ENCODE data around the gene ZBTB16.
A peak's percentile ranks its signal among the peaks of the same experiment; 100 is the strongest.

ZBTB16 gene

GRCh38 chr11:114291842-114292680 lies 232.6 kb downstream of the ZBTB16 start:
- WGBS (ENCODE audit: extremely low coverage, insufficient coverage, low lambda C conversion rate), result no CpG with 5 or more reads among the region's 4 CpGs
- Histone ChIP-seq H3K27me3 (ENCODE audit: insufficient read depth, low read length, poor library complexity) (no peaks in the 10 kb centered on the region), H4K5ac (ENCODE audit: low read length) (no peak overlapping the region), H2BK15ac (replicated peaks; ENCODE audit: low read depth) (no peak overlapping the region), H3K23ac (ENCODE audit: low read length) (no peak overlapping the region), H3K4me1 (ENCODE audit: control insufficient read depth, low read depth, low read length) (no peaks in the 10 kb centered on the region), H3K79me1 (ENCODE audit: low read length) (no peaks in the 10 kb centered on the region), H3K56ac (ENCODE audit: low read length) (no peak overlapping the region), H3K9ac (ENCODE audit: low read length) (no peak overlapping the region), H3K79me2 (ENCODE audit: control insufficient read depth, insufficient read depth, low read length) (no peaks in the 10 kb centered on the region), H3K4me3 (ENCODE audit: low read length) (no peak overlapping the region), H2BK120ac (ENCODE audit: low read depth, low read length) (no peak overlapping the region), H2BK5ac (ENCODE audit: low read length) (no peak overlapping the region), H3K18ac (ENCODE audit: low read length) (peak overlapping the region; percentile 39), H3K4ac (ENCODE audit: low read depth, low read length) (no peak overlapping the region), H3K27ac (ENCODE audit: low read depth, low read length) (no peak overlapping the region), H3K4me2 (ENCODE audit: low read length) (no peak overlapping the region), H2AK5ac (ENCODE audit: low read length) (no peak overlapping the region), H3K36me3 (ENCODE audit: control insufficient read depth, insufficient read depth, low read length) (no peaks in the 10 kb centered on the region), H4K8ac (ENCODE audit: low read depth, low read length) (no peak overlapping the region)
- no peak for DNase-seq

GRCh38 chr11:114293201-114293711 lies 233.7 kb downstream of the ZBTB16 start:
- Histone ChIP-seq H3K79me1 (ENCODE audit: low read length) (no peaks in the 10 kb centered on the region), H2BK15ac (replicated peaks; ENCODE audit: low read depth) (no peak overlapping the region), H4K8ac (ENCODE audit: low read depth, low read length) (no peak overlapping the region), H3K9ac (ENCODE audit: low read length) (no peak overlapping the region), H3K18ac (ENCODE audit: low read length) (no peak overlapping the region), H3K27ac (ENCODE audit: low read depth, low read length) (no peak overlapping the region), H3K4ac (ENCODE audit: low read depth, low read length) (no peak overlapping the region), H3K4me2 (ENCODE audit: low read length) (no peak overlapping the region), H2BK5ac (ENCODE audit: low read length) (no peak overlapping the region), H3K27me3 (ENCODE audit: insufficient read depth, low read length, poor library complexity) (no peaks in the 10 kb centered on the region), H2BK120ac (ENCODE audit: low read depth, low read length) (no peak overlapping the region), H3K56ac (ENCODE audit: low read length) (no peak overlapping the region), H3K23ac (ENCODE audit: low read length) (peak overlapping the region; percentile 6), H4K5ac (ENCODE audit: low read length) (no peak overlapping the region), H3K4me1 (ENCODE audit: control insufficient read depth, low read depth, low read length) (no peaks in the 10 kb centered on the region), H3K79me2 (ENCODE audit: control insufficient read depth, insufficient read depth, low read length) (no peaks in the 10 kb centered on the region), H3K4me3 (ENCODE audit: low read length) (no peak overlapping the region), H3K36me3 (ENCODE audit: control insufficient read depth, insufficient read depth, low read length) (no peaks in the 10 kb centered on the region), H2AK5ac (ENCODE audit: low read length) (no peak overlapping the region)
- no CpG with 5 or more reads among the region's 1 CpG for WGBS (ENCODE audit: extremely low coverage, insufficient coverage, low lambda C conversion rate)
- DNase-seq, result no peak

GRCh38 chr11:114295676-114296604 lies 236.4 kb downstream of the ZBTB16 start, which contains the start of gene NNMT:
NNMT (plus strand) TSS chr11:114296399; CDS start chr11:114296557, 158 bp downstream.
- H3K56ac ChIP-seq (ENCODE audit: low read length), result no peak within 1 kb of the TSS

GRCh38 chr11:114296605-114297372 lies 237.3 kb downstream of the ZBTB16 start:
- H3K23ac ChIP-seq (ENCODE audit: low read length), result no peak overlapping the region
- no peaks in the 10 kb centered on the region for H3K79me1 ChIP-seq (ENCODE audit: low read length)
- no peaks in the 10 kb centered on the region for H3K4me1 ChIP-seq (ENCODE audit: control insufficient read depth, low read depth, low read length)
- no peak overlapping the region for H3K56ac ChIP-seq (ENCODE audit: low read length)
- no peak overlapping the region for H3K18ac ChIP-seq (ENCODE audit: low read length)
- no peak overlapping the region for H4K5ac ChIP-seq (ENCODE audit: low read length)
- H3K4me3 ChIP-seq (ENCODE audit: low read length), result no peak overlapping the region
- H3K36me3 ChIP-seq (ENCODE audit: control insufficient read depth, insufficient read depth, low read length), result no peaks in the 10 kb centered on the region
- no peak overlapping the region for H3K27ac ChIP-seq (ENCODE audit: low read depth, low read length)
- no peak overlapping the region for H3K4ac ChIP-seq (ENCODE audit: low read depth, low read length)
- H3K9ac ChIP-seq (ENCODE audit: low read length), result no peak overlapping the region
- H4K8ac ChIP-seq (ENCODE audit: low read depth, low read length), result no peak overlapping the region
- H2BK15ac ChIP-seq (replicated peaks; ENCODE audit: low read depth), result peak overlapping the region; percentile 85
- H2BK120ac ChIP-seq (ENCODE audit: low read depth, low read length), result no peak overlapping the region
- H3K79me2 ChIP-seq (ENCODE audit: control insufficient read depth, insufficient read depth, low read length), result no peaks in the 10 kb centered on the region
- no peak for DNase-seq
- no CpG with 5 or more reads among the region's 7 CpGs for WGBS (ENCODE audit: extremely low coverage, insufficient coverage, low lambda C conversion rate)
- no peaks in the 10 kb centered on the region for H3K27me3 ChIP-seq (ENCODE audit: insufficient read depth, low read length, poor library complexity)
- H2AK5ac ChIP-seq (ENCODE audit: low read length), result no peak overlapping the region
- H2BK5ac ChIP-seq (ENCODE audit: low read length), result no peak overlapping the region
- H3K4me2 ChIP-seq (ENCODE audit: low read length), result no peak overlapping the region

More at GRCh38 chr11:114295676-114296604, 236.4 kb downstream of the ZBTB16 start, which contains the start of gene NNMT:
- Histone ChIP-seq H3K4me2 (ENCODE audit: low read length) (no peak within 1 kb of the TSS), H4K8ac (ENCODE audit: low read depth, low read length) (no peak within 1 kb of the TSS), H3K79me1 (ENCODE audit: low read length) (no peaks in the 10 kb centered on the region), H3K36me3 (ENCODE audit: control insufficient read depth, insufficient read depth, low read length) (no peaks in the 10 kb centered on the region), H3K79me2 (ENCODE audit: control insufficient read depth, insufficient read depth, low read length) (no peaks in the 10 kb centered on the region), H3K4me1 (ENCODE audit: control insufficient read depth, low read depth, low read length) (no peaks in the 10 kb centered on the region), H3K4ac (ENCODE audit: low read depth, low read length) (no peak within 1 kb of the TSS), H3K4me3 (ENCODE audit: low read length) (no peak within 1 kb of the TSS), H3K9ac (ENCODE audit: low read length) (no peak within 1 kb of the TSS), H2AK5ac (ENCODE audit: low read length) (no peak within 1 kb of the TSS), H3K27ac (ENCODE audit: low read depth, low read length) (no peak within 1 kb of the TSS), H2BK120ac (ENCODE audit: low read depth, low read length) (no peak within 1 kb of the TSS), H2BK15ac (replicated peaks; ENCODE audit: low read depth) (peak within 1 kb of the TSS; percentile 85), H3K18ac (ENCODE audit: low read length) (no peak within 1 kb of the TSS), H4K5ac (ENCODE audit: low read length) (no peak within 1 kb of the TSS), H3K23ac (ENCODE audit: low read length) (no peak within 1 kb of the TSS), H2BK5ac (ENCODE audit: low read length) (no peak within 1 kb of the TSS), H3K27me3 (ENCODE audit: insufficient read depth, low read length, poor library complexity) (no peaks in the 10 kb centered on the region)
- WGBS (ENCODE audit: extremely low coverage, insufficient coverage, low lambda C conversion rate), result no CpG with 5 or more reads among the region's 11 CpGs
- no peak for DNase-seq
